Panc1 (cell line): ENCODE data around the gene PLEKHD1. TPM values are rescaled to one million over a fixed set of nuclear protein-coding genes. Genes with fewer than 3 reads are reported as not detected.

ENCODE experiments used
- ATAC-seq: fragments of 200-7000 bp; cut with Tn5 transposase; 2 replicates; pipeline ENCODE4 v1.9.1; 2020; ENCODE audit warnings: mild to moderate bottlenecking, moderate library complexity
- BruUV-seq: library from RNA; stranded (reverse); fragments of 400-500 nt; replicated peaks from 2 replicates; lab custom pipeline; 2021; lab: Mats Ljungman, UMichigan
- CTCF ChIA-PET: fragments of 300-600 bp; sonication (Branson Sonifier 250); formaldehyde crosslinking; loops from one replicate; lab custom pipeline; 2022; ENCODE audit warnings: antibody characterized with exemption; lab: Charles Lee
- POLR2A ChIA-PET: fragments of 300-600 bp; sonication (Branson Sonifier 250); formaldehyde crosslinking; loops from one replicate; lab custom pipeline; 2022; ENCODE audit warnings: antibody characterized with exemption; lab: Charles Lee
- DNase-seq: peaks from one replicate; pipeline ENCODE4 v3.0.0-alpha.2; 2010; ENCODE audit warnings: low read depth, low spot score
- H3K27ac ChIP-seq: 2 replicates; pipeline ENCODE4 v1.5.1; 2011; ENCODE audit warnings: mild to moderate bottlenecking, low read length, inconsistent platforms
- H3K27me3 ChIP-seq: fragments of 200-500 bp; sonication (Bioruptor generic); 2 replicates; pipeline ENCODE4 v1.6.0; 2014; ENCODE audit warnings: low read length, inconsistent platforms; ENCODE audit not compliant: control insufficient read depth, insufficient read depth
- H3K36me3 ChIP-seq: fragments of 200-500 bp; sonication (Bioruptor generic); 2 replicates; pipeline ENCODE4 v1.5.1; 2014; ENCODE audit warnings: inconsistent platforms, mild to moderate bottlenecking, low read length, moderate library complexity; ENCODE audit not compliant: control insufficient read depth, insufficient read depth
- H3K4me1 ChIP-seq: 2 replicates; pipeline ENCODE4 v1.5.1; 2011; ENCODE audit warnings: inconsistent platforms, mild to moderate bottlenecking, low read length, moderate library complexity; ENCODE audit not compliant: control insufficient read depth, insufficient read depth
- H3K4me3 ChIP-seq, 2 experiments: 2 replicates each; pipeline ENCODE4 v1.5.1; 2011 to 2012; ENCODE audit warnings: low read depth in 2 of 2, low read length in 2 of 2, mild to moderate bottlenecking in 2 of 2, inconsistent platforms in 1 of 2, moderate library complexity in 1 of 2
- H3K9me3 ChIP-seq: fragments of 200-500 bp; sonication (Bioruptor generic); 2 replicates; pipeline ENCODE4 v1.5.1; 2014; ENCODE audit warnings: low read depth, mild to moderate bottlenecking, inconsistent platforms, low read length, moderate library complexity; ENCODE audit not compliant: control insufficient read depth, insufficient read depth
- POLR2AphosphoS5 ChIP-seq: IDR thresholded peaks from 2 replicates; pipeline ENCODE4 v1.6.1; 2012; ENCODE audit warnings: mild to moderate bottlenecking, low read depth, low read length, moderate library complexity
- SIN3A ChIP-seq: IDR thresholded peaks from 2 replicates; pipeline ENCODE4 v1.6.1; 2012; ENCODE audit warnings: low read depth, mild to moderate bottlenecking, low read length, moderate library complexity, borderline replicate concordance; ENCODE audit not compliant: insufficient read depth
- TCF7L2 ChIP-seq: IDR thresholded peaks from 2 replicates; pipeline ENCODE4 v1.6.1; 2011; ENCODE audit warnings: mild to moderate bottlenecking, low read depth, low read length, inconsistent platforms
- in situ Hi-C: cut with HindIII; loops from 2 replicates; pipeline ENCODE4 v1.10.0; 2016; ENCODE audit warnings: low sequenced_read_pairs, low pct_unique_long_range_greater_than_20kb
- intact Hi-C: fragments of 100-400 bp; cut with micrococcal nuclease; formaldehyde crosslinking; loops from one replicate; pipeline ENCODE4 v1.10.0; 2022; ENCODE audit not compliant: unreplicated experiment
- total RNA-seq: library from RNA; stranded (reverse); gene quantifications from one replicate; pipeline ENCODE4 v1.2.1, GENCODE V29; 2021; ENCODE audit not compliant: unreplicated experiment
- TF ChIP-seq, protein P1 (sequence below): fragments of 450-650 bp; IDR thresholded peaks from 2 replicates; pipeline ENCODE4 v1.5.1; 2017; ENCODE audit warnings: mild to moderate bottlenecking
- TF ChIP-seq, protein P2 (sequence below), 2 experiments: IDR thresholded peaks; 2 replicates each; pipeline ENCODE4 v1.6.1; 2011 to 2012; ENCODE audit warnings: low read depth in 2 of 2, control low read depth in 1 of 2, low read length in 1 of 2, mild to moderate bottlenecking in 1 of 2, moderate library complexity in 1 of 2; ENCODE audit not compliant: insufficient read depth in 1 of 2

The PLEKHD1 gene
- total RNA-seq, 1 experiment from 2014 or later = 0.08 TPM

GRCh38 chr14:69464829-69465228 is 19.7 kb upstream of the PLEKHD1 start:
- no peaks in the 10 kb centered on the region for H3K4me1 ChIP-seq
- ChIA-PET POLR2A (no interaction called here), CTCF (no interaction called here)
- in situ Hi-C loops = no loop called here
- no peak overlapping the region for H3K27ac ChIP-seq
- no peaks in the 10 kb centered on the region for H3K9me3 ChIP-seq
- intact Hi-C loops = no loop called here
- no peaks in the 10 kb centered on the region for H3K27me3 ChIP-seq
- H3K4me3 ChIP-seq = no peak overlapping the region
- ATAC-seq (no peak), DNase-seq (no peak)
- no TSS peak for BruUV-seq
- no peaks in the 10 kb centered on the region; the same call in 1 of the 2 replicates for H3K36me3 ChIP-seq
- TF ChIP-seq SIN3A (no peak), TCF7L2 (no peak), POLR2AphosphoS5 (no peak)
- TF ChIP-seq, protein P1, sequence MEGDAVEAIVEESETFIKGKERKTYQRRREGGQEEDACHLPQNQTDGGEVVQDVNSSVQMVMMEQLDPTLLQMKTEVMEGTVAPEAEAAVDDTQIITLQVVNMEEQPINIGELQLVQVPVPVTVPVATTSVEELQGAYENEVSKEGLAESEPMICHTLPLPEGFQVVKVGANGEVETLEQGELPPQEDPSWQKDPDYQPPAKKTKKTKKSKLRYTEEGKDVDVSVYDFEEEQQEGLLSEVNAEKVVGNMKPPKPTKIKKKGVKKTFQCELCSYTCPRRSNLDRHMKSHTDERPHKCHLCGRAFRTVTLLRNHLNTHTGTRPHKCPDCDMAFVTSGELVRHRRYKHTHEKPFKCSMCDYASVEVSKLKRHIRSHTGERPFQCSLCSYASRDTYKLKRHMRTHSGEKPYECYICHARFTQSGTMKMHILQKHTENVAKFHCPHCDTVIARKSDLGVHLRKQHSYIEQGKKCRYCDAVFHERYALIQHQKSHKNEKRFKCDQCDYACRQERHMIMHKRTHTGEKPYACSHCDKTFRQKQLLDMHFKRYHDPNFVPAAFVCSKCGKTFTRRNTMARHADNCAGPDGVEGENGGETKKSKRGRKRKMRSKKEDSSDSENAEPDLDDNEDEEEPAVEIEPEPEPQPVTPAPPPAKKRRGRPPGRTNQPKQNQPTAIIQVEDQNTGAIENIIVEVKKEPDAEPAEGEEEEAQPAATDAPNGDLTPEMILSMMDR = no peak
- TF ChIP-seq, protein P2, sequence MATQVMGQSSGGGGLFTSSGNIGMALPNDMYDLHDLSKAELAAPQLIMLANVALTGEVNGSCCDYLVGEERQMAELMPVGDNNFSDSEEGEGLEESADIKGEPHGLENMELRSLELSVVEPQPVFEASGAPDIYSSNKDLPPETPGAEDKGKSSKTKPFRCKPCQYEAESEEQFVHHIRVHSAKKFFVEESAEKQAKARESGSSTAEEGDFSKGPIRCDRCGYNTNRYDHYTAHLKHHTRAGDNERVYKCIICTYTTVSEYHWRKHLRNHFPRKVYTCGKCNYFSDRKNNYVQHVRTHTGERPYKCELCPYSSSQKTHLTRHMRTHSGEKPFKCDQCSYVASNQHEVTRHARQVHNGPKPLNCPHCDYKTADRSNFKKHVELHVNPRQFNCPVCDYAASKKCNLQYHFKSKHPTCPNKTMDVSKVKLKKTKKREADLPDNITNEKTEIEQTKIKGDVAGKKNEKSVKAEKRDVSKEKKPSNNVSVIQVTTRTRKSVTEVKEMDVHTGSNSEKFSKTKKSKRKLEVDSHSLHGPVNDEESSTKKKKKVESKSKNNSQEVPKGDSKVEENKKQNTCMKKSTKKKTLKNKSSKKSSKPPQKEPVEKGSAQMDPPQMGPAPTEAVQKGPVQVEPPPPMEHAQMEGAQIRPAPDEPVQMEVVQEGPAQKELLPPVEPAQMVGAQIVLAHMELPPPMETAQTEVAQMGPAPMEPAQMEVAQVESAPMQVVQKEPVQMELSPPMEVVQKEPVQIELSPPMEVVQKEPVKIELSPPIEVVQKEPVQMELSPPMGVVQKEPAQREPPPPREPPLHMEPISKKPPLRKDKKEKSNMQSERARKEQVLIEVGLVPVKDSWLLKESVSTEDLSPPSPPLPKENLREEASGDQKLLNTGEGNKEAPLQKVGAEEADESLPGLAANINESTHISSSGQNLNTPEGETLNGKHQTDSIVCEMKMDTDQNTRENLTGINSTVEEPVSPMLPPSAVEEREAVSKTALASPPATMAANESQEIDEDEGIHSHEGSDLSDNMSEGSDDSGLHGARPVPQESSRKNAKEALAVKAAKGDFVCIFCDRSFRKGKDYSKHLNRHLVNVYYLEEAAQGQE (IDR thresholded peaks at IDR 0.05; ENCODE audit: insufficient read depth in 1 of 2, low read depth in 2 of 2, low read length in 1 of 2) = no peak

DNA sequence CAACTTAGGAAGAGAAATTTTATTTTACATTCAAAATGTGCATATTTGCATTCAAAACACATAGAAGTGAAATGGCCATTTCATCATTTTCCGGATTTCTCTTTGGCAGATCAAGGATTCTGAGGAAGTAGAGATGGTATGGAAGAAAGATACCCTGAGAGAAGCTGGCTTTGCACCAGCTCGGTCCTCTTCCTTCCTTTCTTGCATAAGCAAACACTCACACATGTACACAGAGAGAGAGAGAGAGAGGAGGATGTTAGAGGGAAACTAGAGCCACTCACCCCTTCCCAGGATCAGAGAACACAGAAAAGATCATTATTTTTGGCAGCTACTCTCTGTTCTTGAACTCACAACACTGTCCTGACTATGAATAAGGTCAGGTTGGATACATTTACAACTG is 15.6 kb upstream of the PLEKHD1 start:
- Histone ChIP-seq H3K36me3 (no peaks in the 10 kb centered on the region), H3K9me3 (no peaks in the 10 kb centered on the region), H3K27ac (no peak overlapping the region), H3K27me3 (no peaks in the 10 kb centered on the region), H3K4me1 (no peaks in the 10 kb centered on the region), H3K4me3 (no peak overlapping the region)
- CTCF ChIA-PET = no interaction called here
- BruUV-seq = no TSS peak
- ATAC-seq = no peak
- intact Hi-C loops = no loop called here
- TF ChIP-seq TCF7L2 = no peak
- TF ChIP-seq, protein P2 (IDR thresholded peaks at IDR 0.05; ENCODE audit: insufficient read depth in 1 of 2, low read depth in 2 of 2, low read length in 1 of 2) = no peak
- TF ChIP-seq POLR2AphosphoS5 = no peak
- POLR2A ChIA-PET = no interaction called here
- no peak for DNase-seq
- in situ Hi-C loops = no loop called here
